Measurements from ENCODE around the gene ST8SIA6.

The ST8SIA6 gene

DNA sequence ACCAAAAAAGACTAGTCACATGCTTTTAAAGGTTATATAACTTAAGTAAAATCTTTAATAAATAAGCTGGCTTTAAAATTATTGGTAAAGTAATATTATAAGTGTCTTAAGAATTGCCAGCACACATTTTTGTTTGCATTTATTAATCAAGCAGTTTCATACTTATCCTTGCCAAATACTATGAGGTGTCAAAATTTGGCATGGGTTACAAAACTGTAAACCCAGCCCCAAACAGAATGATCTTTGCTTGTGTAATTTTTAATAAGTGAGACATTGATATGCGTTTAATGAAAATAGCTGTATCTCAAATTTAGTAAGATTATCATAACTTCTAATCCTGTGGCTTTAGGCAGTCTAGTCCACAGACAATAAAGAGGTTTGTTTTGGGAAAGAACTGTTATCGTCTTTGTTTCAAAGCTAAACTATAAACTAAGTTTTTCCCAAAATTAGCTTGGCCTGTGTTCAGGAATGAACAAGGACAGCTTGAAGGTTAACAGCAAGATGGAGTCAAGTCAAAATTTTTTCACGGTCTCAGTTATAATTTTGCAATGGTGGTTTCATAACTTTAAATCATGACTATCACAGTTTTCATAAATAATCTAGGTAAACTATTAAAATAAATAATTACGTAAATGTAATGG is 72.8 kb downstream of the ST8SIA6 start:
- Histone ChIP-seq H3K4me2 (ENCODE audit: low read depth, low read length, poor library complexity, severe bottlenecking) (no peak overlapping the region), H3K9me3 (ENCODE audit: insufficient read depth, low read depth, low read length) (no peaks in the 10 kb centered on the region), H3K27me3 (ENCODE audit: insufficient read depth, low read length, poor library complexity, severe bottlenecking) (no peaks in the 10 kb centered on the region), H3K9ac (ENCODE audit: low read depth, low read length, poor library complexity, severe bottlenecking) (no peak overlapping the region), H3K9me2 (replicated peaks; ENCODE audit: low read depth, low read length) (no peaks in the 10 kb centered on the region), H3K4me3 (ENCODE audit: low read length, poor library complexity, severe bottlenecking) (no peak overlapping the region), H3K79me2 (ENCODE audit: insufficient read depth, low read length) (no peaks in the 10 kb centered on the region), H3K36me3 (ENCODE audit: insufficient read depth, low read length) (no peaks in the 10 kb centered on the region), H2AFZ (ENCODE audit: low read length) (no peak overlapping the region), H3K4me1 (ENCODE audit: insufficient read depth, low read length, poor library complexity, severe bottlenecking) (no peaks in the 10 kb centered on the region), H3F3A (ENCODE audit: low read depth) (no peaks in the 10 kb centered on the region), H4K20me1 (ENCODE audit: insufficient read depth, low read length, poor library complexity, severe bottlenecking) (no peaks in the 10 kb centered on the region)
- no peak for TF ChIP-seq EZH2phosphoT487 (IDR thresholded peaks at IDR 0.05; ENCODE audit: borderline replicate concordance)
- no peak for TF ChIP-seq CTCF (conservative IDR thresholded peaks at IDR 0.05; ENCODE audit: low read length)

- H3K79me2 ChIP-seq (ENCODE audit: insufficient read depth, low read length), result no peaks in the 10 kb centered on the region
- TF ChIP-seq EZH2phosphoT487 (IDR thresholded peaks at IDR 0.05; ENCODE audit: borderline replicate concordance) (no peak), CTCF (conservative IDR thresholded peaks at IDR 0.05; ENCODE audit: low read length) (no peak)
- H3K36me3 ChIP-seq (ENCODE audit: insufficient read depth, low read length), result no peaks in the 10 kb centered on the region
- H3K27me3 ChIP-seq (ENCODE audit: insufficient read depth, low read length, poor library complexity, severe bottlenecking), result no peaks in the 10 kb centered on the region
- H3K4me1 ChIP-seq (ENCODE audit: insufficient read depth, low read length, poor library complexity, severe bottlenecking), result no peaks in the 10 kb centered on the region
- H3K9me3 ChIP-seq (ENCODE audit: insufficient read depth, low read depth, low read length), result no peaks in the 10 kb centered on the region
- no peaks in the 10 kb centered on the region for H3F3A ChIP-seq (ENCODE audit: low read depth)
- H3K9ac ChIP-seq (ENCODE audit: low read depth, low read length, poor library complexity, severe bottlenecking), result no peak overlapping the region
- no peak overlapping the region for H3K4me3 ChIP-seq (ENCODE audit: low read length, poor library complexity, severe bottlenecking)
- H3K9me2 ChIP-seq (replicated peaks; ENCODE audit: low read depth, low read length), result no peaks in the 10 kb centered on the region
- H2AFZ ChIP-seq (ENCODE audit: low read length), result no peak overlapping the region
- no peaks in the 10 kb centered on the region for H4K20me1 ChIP-seq (ENCODE audit: insufficient read depth, low read length, poor library complexity, severe bottlenecking)
- no peak overlapping the region for H3K4me2 ChIP-seq (ENCODE audit: low read depth, low read length, poor library complexity, severe bottlenecking)
These were observed 73.5 kb downstream of the ST8SIA6 start for GRCh38 chr10:17380888-17381287.

DNA sequence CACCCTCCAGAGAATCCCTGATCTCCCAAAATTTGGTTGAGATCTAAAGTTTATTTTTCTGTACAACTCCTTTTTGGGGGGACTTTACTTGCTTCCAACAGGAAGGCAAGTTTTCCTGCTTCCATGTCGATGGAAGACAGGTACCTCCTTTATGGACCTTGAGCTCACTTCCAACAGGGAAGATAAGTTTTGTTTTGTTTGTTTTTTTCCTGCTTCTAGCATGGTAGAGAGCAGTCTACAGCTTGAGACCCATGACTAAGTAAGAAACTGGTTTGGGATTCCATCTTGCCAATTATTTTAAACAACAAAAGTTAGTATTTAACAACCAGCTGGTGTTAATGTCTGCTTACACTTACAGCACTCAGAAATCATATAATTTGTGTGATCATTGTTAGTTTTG is 74.4 kb downstream of the ST8SIA6 start:
- H3K9me3 ChIP-seq (ENCODE audit: insufficient read depth, low read depth, low read length), result no peaks in the 10 kb centered on the region
- H3K4me2 ChIP-seq (ENCODE audit: low read depth, low read length, poor library complexity, severe bottlenecking), result no peak overlapping the region

More for the DNA sequence above, 74.4 kb downstream of the ST8SIA6 start:
- H3K79me2 ChIP-seq (ENCODE audit: insufficient read depth, low read length), result no peaks in the 10 kb centered on the region
- H4K20me1 ChIP-seq (ENCODE audit: insufficient read depth, low read length, poor library complexity, severe bottlenecking), result no peaks in the 10 kb centered on the region
- no peaks in the 10 kb centered on the region for H3K9me2 ChIP-seq (replicated peaks; ENCODE audit: low read depth, low read length)
- H3F3A ChIP-seq (ENCODE audit: low read depth), result no peaks in the 10 kb centered on the region
- H2AFZ ChIP-seq (ENCODE audit: low read length), result no peak overlapping the region
- H3K4me3 ChIP-seq (ENCODE audit: low read length, poor library complexity, severe bottlenecking), result no peak overlapping the region
- no peaks in the 10 kb centered on the region for H3K36me3 ChIP-seq (ENCODE audit: insufficient read depth, low read length)
- H3K27me3 ChIP-seq (ENCODE audit: insufficient read depth, low read length, poor library complexity, severe bottlenecking), result no peaks in the 10 kb centered on the region
- no peak for TF ChIP-seq EZH2phosphoT487 (IDR thresholded peaks at IDR 0.05; ENCODE audit: borderline replicate concordance)
- TF ChIP-seq CTCF (conservative IDR thresholded peaks at IDR 0.05; ENCODE audit: low read length), result no peak
- H3K4me1 ChIP-seq (ENCODE audit: insufficient read depth, low read length, poor library complexity, severe bottlenecking), result no peaks in the 10 kb centered on the region
- H3K9ac ChIP-seq (ENCODE audit: low read depth, low read length, poor library complexity, severe bottlenecking), result no peak overlapping the region

All from Loucy (cell line).